Esophagus muscularis mucosa (tissue), 4 donors: ENCODE measurements around the gene WFDC12. TPM values are rescaled to one million over a fixed set of nuclear protein-coding genes. Genes with fewer than 3 reads are reported as not detected.

ENCODE experiments used
- DNase-seq: peaks from one replicate; pipeline ENCODE4 v3.0.0-alpha.2; 2017; ENCODE audit errors: extremely low spot score
- H3K27ac ChIP-seq, 4 donors: fragments of 200-600 bp; sonication (generic); replicated peaks in 1 of 4; 1 replicate in 3 of 4; 2 replicates in 1 of 4; pipeline ENCODE4 v1.5.1; 2016 to 2019; ENCODE audit warnings: mild to moderate bottlenecking in 1 of 4
- H3K27me3 ChIP-seq, 4 donors: fragments of 200-600 bp; sonication (generic); one replicate each; pipeline versions ENCODE4 v1.5.1 to v1.6.0; 2016 to 2019
- H3K36me3 ChIP-seq, 4 donors: fragments of 200-600 bp; sonication (generic); one replicate each; pipeline ENCODE4 v1.5.1; 2016 to 2019
- H3K4me1 ChIP-seq, 4 donors: fragments of 200-600 bp; sonication (generic); one replicate each; pipeline ENCODE4 v1.5.1; 2016 to 2019
- H3K4me3 ChIP-seq, 4 donors: fragments of 200-600 bp; sonication (generic); 1 replicate in 2 of 4; 2 replicates in 2 of 4; pipeline ENCODE4 v1.5.1; 2016 to 2019; ENCODE audit warnings: mild to moderate bottlenecking in 4 of 4, moderate library complexity in 1 of 4
- H3K9me3 ChIP-seq, 4 donors: fragments of 200-600 bp; sonication (generic); 1 replicate in 3 of 4; 2 replicates in 1 of 4; pipeline ENCODE4 v1.5.1; 2016 to 2019
- CTCF ChIP-seq, 3 experiments: fragments of 200-600 bp in 2 of 3; fragments of 450-650 bp in 1 of 3; sonication (generic) in 2 of 3; IDR thresholded peaks; one replicate each; pipeline ENCODE4 v1.5.1; 2017 to 2019; ENCODE audit warnings: antibody characterized with exemption in 3 of 3, mild to moderate bottlenecking in 2 of 3, moderate library complexity in 1 of 3
- EP300 ChIP-seq: sonication (generic); formaldehyde crosslinking; IDR thresholded peaks from one replicate; pipeline ENCODE4 v1.6.1; 2017; ENCODE audit warnings: antibody characterized with exemption
- POLR2A ChIP-seq: fragments of 450-650 bp; IDR thresholded peaks from one replicate; pipeline ENCODE4 v1.6.1; 2017; ENCODE audit warnings: antibody characterized with exemption, moderate library complexity, mild to moderate bottlenecking, low read depth
- POLR2AphosphoS5 ChIP-seq, 2 donors: sonication (generic); formaldehyde crosslinking; IDR thresholded peaks; one replicate each; pipeline ENCODE4 v1.6.1; 2017; ENCODE audit warnings: antibody characterized with exemption in 2 of 2
- WGBS: methylation state at CpG from one replicate; pipeline ENCODE4 v1.1.5; 2018; 5-methylcytosine and 5-hydroxymethylcytosine counted together
- intact Hi-C: fragments of 100-400 bp; cut with DNase I; formaldehyde crosslinking; loops from one replicate; pipeline ENCODE4 v1.15.1; 2023
- total RNA-seq, 4 donors: library from RNA; depleted of rRNA; stranded (reverse); fragments of >200 nt; gene quantifications; one replicate each; pipeline versions ENCODE4 v1.1.0 to v1.2.1, GENCODE V29; 2016

Gene WFDC12
- total RNA-seq, 4 donors from 2014 or later = not detected

- Histone ChIP-seq H3K27ac (no peak overlapping the region), H3K27me3 (no peaks in the 10 kb centered on the region), H3K4me3 (no peak overlapping the region), H3K4me1 (no peaks in the 10 kb centered on the region), H3K9me3 (peaks cover 0 to 8% (median 3%) of the 10 kb centered on the region in 4 donors), H3K36me3 (peaks cover 0 to 52% (median 23%) of the 10 kb centered on the region in 4 donors)
- 94% methylated on average over 1 of the region's 1 CpG for WGBS
- TF ChIP-seq POLR2AphosphoS5 (IDR thresholded peaks at IDR 0.05) (no peak), EP300 (no peak)
- no peak for DNase-seq
- intact Hi-C loops = no loop called here
Measured at GRCh38 chr20:45083127-45083526, 41.1 kb downstream of the WFDC12 start.

- 100% methylated on average over 3 of the region's 3 CpGs for WGBS
- no peak overlapping the region for H3K4me3 ChIP-seq
- no peak for TF ChIP-seq EP300
- no peak for TF ChIP-seq CTCF (IDR thresholded peaks at IDR 0.05)
- no peak for TF ChIP-seq POLR2AphosphoS5 (IDR thresholded peaks at IDR 0.05)
- TF ChIP-seq POLR2A = no peak
- peaks cover 2 to 56% (median 27%) of the 10 kb centered on the region in 4 donors for H3K36me3 ChIP-seq
- peaks cover 0 to 8% (median 3%) of the 10 kb centered on the region in 4 donors for H3K9me3 ChIP-seq
- H3K27me3 ChIP-seq = no peaks in the 10 kb centered on the region
- intact Hi-C loops = no loop called here
- H3K27ac ChIP-seq = no peak overlapping the region
- no peaks in the 10 kb centered on the region for H3K4me1 ChIP-seq
- DNase-seq = no peak
Measured at GRCh38 chr20:45082468-45082867, 41.8 kb downstream of the WFDC12 start.

DNA sequence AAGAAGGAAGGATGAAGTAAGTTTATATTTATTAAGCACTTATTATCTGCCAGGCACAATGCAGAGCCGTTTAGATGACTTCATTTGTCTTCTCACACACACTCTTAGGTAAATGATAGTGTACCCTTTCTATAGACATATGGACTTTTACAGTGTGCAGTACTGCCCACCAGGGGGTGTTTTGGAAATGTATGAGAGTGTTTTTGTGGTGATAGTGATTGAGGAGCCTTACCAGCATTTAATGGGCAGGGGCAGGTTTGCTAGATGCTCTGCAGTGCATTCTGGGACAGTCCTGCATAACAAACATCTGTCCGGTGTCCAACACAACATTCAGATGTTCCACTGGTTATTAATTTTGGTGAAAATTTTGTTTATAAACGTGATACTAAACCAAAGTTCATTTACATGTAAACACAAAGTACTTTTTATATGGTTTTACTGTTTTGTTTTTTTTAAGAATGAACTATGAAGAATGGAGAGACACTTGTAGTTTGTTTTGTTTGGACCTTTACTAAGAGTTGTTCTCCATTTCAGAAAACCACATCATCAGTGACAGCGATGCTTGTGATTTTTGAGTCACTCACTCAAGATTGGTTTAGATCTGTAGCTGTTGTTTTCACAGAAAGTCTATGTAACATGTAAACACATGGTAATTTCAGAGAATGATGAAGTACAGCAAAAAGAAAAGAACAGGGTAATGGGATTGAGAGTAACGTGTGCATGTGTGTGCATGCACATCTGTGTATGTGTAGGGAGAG, 43.2 kb downstream of the WFDC12 start:
- intact Hi-C loops = no loop called here
- no peak overlapping the region for H3K27ac ChIP-seq
- TF ChIP-seq POLR2AphosphoS5 (IDR thresholded peaks at IDR 0.05) = no peak
- TF ChIP-seq CTCF (IDR thresholded peaks at IDR 0.05) = no peak
- TF ChIP-seq POLR2A = no peak
- TF ChIP-seq EP300 = no peak
- H3K27me3 ChIP-seq = no peaks in the 10 kb centered on the region
- no peaks in the 10 kb centered on the region for H3K4me1 ChIP-seq
- peaks cover 0 to 8% (median 3%) of the 10 kb centered on the region in 4 donors for H3K9me3 ChIP-seq
- peaks cover 16 to 66% (median 42%) of the 10 kb centered on the region in 4 donors for H3K36me3 ChIP-seq
- DNase-seq = no peak
- no peak overlapping the region for H3K4me3 ChIP-seq
- WGBS = 75% methylated on average over 5 of the region's 5 CpGs

GRCh38 chr20:45077559-45077958, 46.7 kb downstream of the WFDC12 start:
- no peak for DNase-seq
- 93% methylated on average over 3 of the region's 3 CpGs for WGBS
- intact Hi-C loops = no loop called here
- Histone ChIP-seq H3K9me3 (peaks cover 0 to 7% (median 1%) of the 10 kb centered on the region in 4 donors), H3K27ac (no peak overlapping the region), H3K4me1 (no peaks in the 10 kb centered on the region), H3K4me3 (no peak overlapping the region), H3K36me3 (peaks cover 30 to 79% (median 54%) of the 10 kb centered on the region in 4 donors), H3K27me3 (no peaks in the 10 kb centered on the region)
- TF ChIP-seq POLR2AphosphoS5 (IDR thresholded peaks at IDR 0.05) (no peak), EP300 (no peak), POLR2A (no peak), CTCF (IDR thresholded peaks at IDR 0.05) (no peak)

Other genes starting within 250 kb of the WFDC12 start
- gene YWHAB, start 238.8 kb downstream of the WFDC12 start, total RNA-seq = 100 to 1,000 TPM; 121 to 140 (median 130) TPM
- gene PABPC1L, start 214.4 kb downstream of the WFDC12 start, total RNA-seq = 1 to 10 TPM; 2.0 to 5.9 (median 2.9) TPM
- gene TOMM34, start 164.1 kb downstream of the WFDC12 start, total RNA-seq = 10 to 100 TPM in 3 of 4 donors, 1 to 10 TPM in 1; 5.8 to 14.8 (median 13.9) TPM
- 10 to 100 TPM; 26.0 to 31.6 (median 27.7) TPM for gene STK4, start 158.0 kb downstream of the WFDC12 start, total RNA-seq
- gene KCNS1, start 23.3 kb downstream of the WFDC12 start, total RNA-seq = under 1 TPM in 1 of 4 donors, not detected in 3; 0.17 TPM
- not detected for gene WFDC5, start 9.3 kb downstream of the WFDC12 start, total RNA-seq
- 1 to 10 TPM in 1 of 4 donors, not detected in 3; 1.0 TPM for gene PI3, start 50.4 kb upstream of the WFDC12 start, total RNA-seq
- gene SEMG1, start 82.6 kb upstream of the WFDC12 start, total RNA-seq = not detected
- not detected for gene SEMG2, start 96.9 kb upstream of the WFDC12 start, total RNA-seq
- gene SLPI, start 130.1 kb upstream of the WFDC12 start, total RNA-seq = 100 to 1,000 TPM in 1 of 4 donors, 10 to 100 TPM in 3; 27.8 to 109 (median 66.4) TPM
- gene RBPJL, start 182.4 kb upstream of the WFDC12 start, total RNA-seq = not detected
- under 1 TPM in 2 of 4 donors, not detected in 2; 0.17 to 0.33 TPM for gene MATN4, start 183.8 kb upstream of the WFDC12 start, total RNA-seq
- 100 to 1,000 TPM in 1 of 4 donors, 10 to 100 TPM in 3; 61.9 to 177 (median 72.2) TPM for gene SDC4, start 224.0 kb upstream of the WFDC12 start, total RNA-seq
- 10 to 100 TPM; 28.2 to 48.4 (median 42.5) TPM for gene SYS1, start 238.7 kb upstream of the WFDC12 start, total RNA-seq